HepG2 (cell line): ENCODE measurements around the gene CLIC1. TPM values are rescaled to one million over a fixed set of nuclear protein-coding genes. Genes with fewer than 3 reads are reported as not detected.

Source experiments
- ELK4 ChIP-seq: sonication (generic); formaldehyde crosslinking; IDR thresholded peaks from 2 replicates; pipeline ENCODE4 v1.9.0; 2021; ENCODE audit warnings: missing genetic modification reagents, borderline replicate concordance
- ERF ChIP-seq: IDR thresholded peaks from 2 replicates; pipeline ENCODE4 v1.6.1; 2018; ENCODE audit warnings: missing biosample characterization, missing genetic modification reagents
- KLF13 ChIP-seq: sonication (generic); formaldehyde crosslinking; IDR thresholded peaks from 2 replicates; pipeline ENCODE4 v1.4.0; 2020; ENCODE audit warnings: mild to moderate bottlenecking, missing genetic modification reagents
- MBD4 ChIP-seq: IDR thresholded peaks from 2 replicates; pipeline ENCODE4 v1.6.1; 2012; ENCODE audit warnings: low read length, inconsistent platforms, borderline replicate concordance
- NONO ChIP-seq, 2 experiments: fragments of 450-650 bp in 1 of 2; sonication (generic) in 1 of 2; formaldehyde crosslinking in 1 of 2; IDR thresholded peaks in 1 of 2; conservative IDR thresholded peaks in 1 of 2; 2 replicates each; pipeline versions ENCODE4 v1.6.1 to v1.8.0; 2017 to 2022; ENCODE audit warnings: mild to moderate bottlenecking in 1 of 2, missing genetic modification reagents in 1 of 2, moderate library complexity in 1 of 2
- PRMT3 ChIP-seq: sonication (generic); formaldehyde crosslinking; IDR thresholded peaks from 2 replicates; pipeline ENCODE4 v1.8.1; 2022; ENCODE audit warnings: low read depth, mild to moderate bottlenecking, moderate library complexity, missing genetic modification reagents, borderline replicate concordance
- SNRNP70 ChIP-seq: fragments of 200-400 bp; formaldehyde crosslinking; IDR thresholded peaks from 2 replicates; pipeline ENCODE4 v1.6.1; 2017; ENCODE audit warnings: mild to moderate bottlenecking, low read depth, low read length, moderate library complexity
- TP53 ChIP-seq: sonication (generic); formaldehyde crosslinking; conservative IDR thresholded peaks from 2 replicates; pipeline ENCODE4 v1.4.0; 2020; ENCODE audit warnings: missing genetic modification reagents
- ZC3H4 ChIP-seq: sonication (generic); formaldehyde crosslinking; IDR thresholded peaks from 2 replicates; pipeline ENCODE4 v1.4.0; 2020; ENCODE audit warnings: missing genetic modification reagents, borderline replicate concordance
- ZFX ChIP-seq: sonication (generic); formaldehyde crosslinking; IDR thresholded peaks from 2 replicates; pipeline ENCODE4 v1.4.0; 2020; ENCODE audit warnings: mild to moderate bottlenecking, low read depth, missing genetic modification reagents, moderate library complexity
- ZNF20 ChIP-seq: sonication (generic); formaldehyde crosslinking; IDR thresholded peaks from 2 replicates; pipeline ENCODE4 v1.4.0; 2020; ENCODE audit warnings: mild to moderate bottlenecking, moderate library complexity, missing genetic modification reagents
- ZNF431 ChIP-seq: sonication (generic); formaldehyde crosslinking; IDR thresholded peaks from 2 replicates; pipeline ENCODE4 v1.9.0; 2022; ENCODE audit warnings: missing genetic modification reagents, low read depth, mild to moderate bottlenecking, borderline replicate concordance
- ZNF441 ChIP-seq: sonication (generic); formaldehyde crosslinking; IDR thresholded peaks from 2 replicates; pipeline ENCODE4 v1.7.0; 2021; ENCODE audit warnings: missing genetic modification reagents, borderline replicate concordance
- ZNF670 ChIP-seq: sonication (generic); formaldehyde crosslinking; IDR thresholded peaks from 2 replicates; pipeline ENCODE4 v1.8.0; 2022; ENCODE audit warnings: mild to moderate bottlenecking, missing genetic modification reagents, borderline replicate concordance
- ZNF709 ChIP-seq: sonication (generic); formaldehyde crosslinking; IDR thresholded peaks from 2 replicates; pipeline ENCODE4 v1.5.0; 2020; ENCODE audit warnings: mild to moderate bottlenecking, missing genetic modification reagents
- ZNF839 ChIP-seq: sonication (generic); formaldehyde crosslinking; IDR thresholded peaks from 2 replicates; pipeline ENCODE4 v1.4.0; 2020; ENCODE audit warnings: missing genetic modification reagents, mild to moderate bottlenecking, borderline replicate concordance
- polyA plus RNA-seq, 8 experiments: library from polyadenylated mRNA; depleted of rRNA in 3 of 8; stranded (reverse) in 7 of 8; unstranded in 1 of 8; fragments of >200 nt; fragmentation: Illumina TruSeq in 4 of 8; extraction: Trizol in 4 of 8; gene quantifications; 2 replicates each; pipeline versions ENCODE4 v1.2.1 to v1.2.3, GENCODE V29; 2011 to 2016; ENCODE audit warnings: low read depth in 4 of 8, missing spikeins in 1 of 8, mixed read lengths in 1 of 8; ENCODE audit not compliant: insufficient read depth in 1 of 8
- total RNA-seq, 5 experiments: library from RNA; depleted of rRNA; stranded (reverse); fragments of >200 nt; fragmentation: Illumina TruSeq; extraction: Trizol; gene quantifications; 2 replicates each; pipeline ENCODE4 v1.2.3, GENCODE V29; 2016; ENCODE audit warnings: low read depth in 1 of 5
- TF ChIP-seq, protein P1 (sequence below): sonication (generic); formaldehyde crosslinking; IDR thresholded peaks from 2 replicates; pipeline ENCODE4 v1.5.1; 2020; ENCODE audit warnings: missing genetic modification reagents, mild to moderate bottlenecking, borderline replicate concordance
- TF ChIP-seq, protein P2 (sequence below): sonication (generic); formaldehyde crosslinking; IDR thresholded peaks from 2 replicates; pipeline ENCODE4 v1.5.1; 2020; ENCODE audit warnings: mild to moderate bottlenecking, missing genetic modification reagents, moderate library complexity
- TF ChIP-seq, protein P3 (sequence below): sonication (generic); formaldehyde crosslinking; IDR thresholded peaks from 2 replicates; pipeline ENCODE4 v1.5.1; 2020; ENCODE audit warnings: missing genetic modification reagents, mild to moderate bottlenecking, borderline replicate concordance

Gene CLIC1
- total and polyA plus RNA-seq, 2 of the 13 experiments (the other 11 are each of a cell fraction or from before 2014, with no cell fraction given): 602 to 891 TPM

DNA sequence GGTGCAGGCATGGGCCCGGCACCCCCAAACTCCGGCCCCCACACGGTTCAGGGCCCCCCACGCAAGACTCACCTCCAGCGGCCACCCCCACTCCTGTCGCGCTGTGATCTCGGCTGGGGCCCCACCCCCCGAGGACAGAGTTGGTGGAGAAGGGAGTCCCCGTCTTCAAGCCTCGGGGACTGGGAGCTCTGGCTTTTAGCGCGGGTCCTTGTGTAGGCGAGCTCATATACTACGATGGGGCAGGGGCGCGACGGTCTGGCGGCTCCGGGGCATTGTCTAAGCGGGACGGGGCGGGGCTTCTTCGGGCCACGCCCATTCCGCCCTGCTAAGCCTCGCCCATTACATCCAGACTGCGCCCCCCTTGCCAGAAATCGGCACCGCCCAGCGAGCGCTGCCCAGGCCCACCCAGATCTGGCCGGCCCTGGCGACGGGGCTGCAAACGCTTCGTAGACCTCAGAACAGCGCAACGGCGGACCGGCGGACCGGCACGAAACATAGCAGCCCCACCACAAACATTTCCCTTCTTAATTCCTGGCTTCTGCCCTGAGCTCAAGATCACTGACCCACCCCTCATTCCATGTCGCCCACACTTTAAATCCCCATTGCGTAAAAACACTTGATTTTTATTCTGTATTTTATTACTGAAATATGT, 6.2 kb downstream of the CLIC1 start (continued):
- TF ChIP-seq MBD4 (no peak), ERF (CRISPR knock-in tag) (peak; percentile 4; the same call in 1 of the 2 replicates), SNRNP70 (peak; percentile 82; the same call in 1 of the 2 replicates), KLF13 (CRISPR knock-in tag) (no peak), NONO (IDR thresholded peaks at IDR 0.05) (no peak), NONO (CRISPR knock-in tag; conservative IDR thresholded peaks at IDR 0.05) (peak; percentile 75; the same call in 1 of the 2 replicates), ZNF709 (peak; percentile 39; the same call in 1 of the 2 replicates), PRMT3 (CRISPR knock-in tag) (peak; percentile 94), ZNF20 (CRISPR knock-in tag) (no peak), ZNF839 (CRISPR knock-in tag) (no peak), ZNF441 (no peak), ZNF431 (CRISPR knock-in tag) (no peak; the same call in 1 of the 2 replicates), ZNF670 (CRISPR knock-in tag) (peak; percentile 65; the same call in 1 of the 2 replicates), ELK4 (CRISPR knock-in tag) (no peak), TP53 (CRISPR knock-in tag) (0 out of 2 replicates have a peak, but pooled peaks have one; percentile 2), ZFX (peak; percentile 28), ZC3H4 (CRISPR knock-in tag) (peak; percentile 56; the same call in 1 of the 2 replicates)
- TF ChIP-seq, protein P1, sequence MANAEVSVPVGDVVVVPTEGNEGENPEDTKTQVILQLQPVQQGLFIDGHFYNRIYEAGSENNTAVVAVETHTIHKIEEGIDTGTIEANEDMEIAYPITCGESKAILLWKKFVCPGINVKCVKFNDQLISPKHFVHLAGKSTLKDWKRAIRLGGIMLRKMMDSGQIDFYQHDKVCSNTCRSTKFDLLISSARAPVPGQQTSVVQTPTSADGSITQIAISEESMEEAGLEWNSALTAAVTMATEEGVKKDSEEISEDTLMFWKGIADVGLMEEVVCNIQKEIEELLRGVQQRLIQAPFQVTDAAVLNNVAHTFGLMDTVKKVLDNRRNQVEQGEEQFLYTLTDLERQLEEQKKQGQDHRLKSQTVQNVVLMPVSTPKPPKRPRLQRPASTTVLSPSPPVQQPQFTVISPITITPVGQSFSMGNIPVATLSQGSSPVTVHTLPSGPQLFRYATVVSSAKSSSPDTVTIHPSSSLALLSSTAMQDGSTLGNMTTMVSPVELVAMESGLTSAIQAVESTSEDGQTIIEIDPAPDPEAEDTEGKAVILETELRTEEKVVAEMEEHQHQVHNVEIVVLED (CRISPR knock-in tag): peak; percentile 23; the same call in 1 of the 2 replicates
- TF ChIP-seq, protein P2, sequence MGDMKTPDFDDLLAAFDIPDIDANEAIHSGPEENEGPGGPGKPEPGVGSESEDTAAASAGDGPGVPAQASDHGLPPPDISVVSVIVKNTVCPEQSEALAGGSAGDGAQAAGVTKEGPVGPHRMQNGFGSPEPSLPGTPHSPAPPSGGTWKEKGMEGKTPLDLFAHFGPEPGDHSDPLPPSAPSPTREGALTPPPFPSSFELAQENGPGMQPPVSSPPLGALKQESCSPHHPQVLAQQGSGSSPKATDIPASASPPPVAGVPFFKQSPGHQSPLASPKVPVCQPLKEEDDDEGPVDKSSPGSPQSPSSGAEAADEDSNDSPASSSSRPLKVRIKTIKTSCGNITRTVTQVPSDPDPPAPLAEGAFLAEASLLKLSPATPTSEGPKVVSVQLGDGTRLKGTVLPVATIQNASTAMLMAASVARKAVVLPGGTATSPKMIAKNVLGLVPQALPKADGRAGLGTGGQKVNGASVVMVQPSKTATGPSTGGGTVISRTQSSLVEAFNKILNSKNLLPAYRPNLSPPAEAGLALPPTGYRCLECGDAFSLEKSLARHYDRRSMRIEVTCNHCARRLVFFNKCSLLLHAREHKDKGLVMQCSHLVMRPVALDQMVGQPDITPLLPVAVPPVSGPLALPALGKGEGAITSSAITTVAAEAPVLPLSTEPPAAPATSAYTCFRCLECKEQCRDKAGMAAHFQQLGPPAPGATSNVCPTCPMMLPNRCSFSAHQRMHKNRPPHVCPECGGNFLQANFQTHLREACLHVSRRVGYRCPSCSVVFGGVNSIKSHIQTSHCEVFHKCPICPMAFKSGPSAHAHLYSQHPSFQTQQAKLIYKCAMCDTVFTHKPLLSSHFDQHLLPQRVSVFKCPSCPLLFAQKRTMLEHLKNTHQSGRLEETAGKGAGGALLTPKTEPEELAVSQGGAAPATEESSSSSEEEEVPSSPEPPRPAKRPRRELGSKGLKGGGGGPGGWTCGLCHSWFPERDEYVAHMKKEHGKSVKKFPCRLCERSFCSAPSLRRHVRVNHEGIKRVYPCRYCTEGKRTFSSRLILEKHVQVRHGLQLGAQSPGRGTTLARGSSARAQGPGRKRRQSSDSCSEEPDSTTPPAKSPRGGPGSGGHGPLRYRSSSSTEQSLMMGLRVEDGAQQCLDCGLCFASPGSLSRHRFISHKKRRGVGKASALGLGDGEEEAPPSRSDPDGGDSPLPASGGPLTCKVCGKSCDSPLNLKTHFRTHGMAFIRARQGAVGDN (CRISPR knock-in tag): peak; percentile 87
- TF ChIP-seq, protein P3, sequence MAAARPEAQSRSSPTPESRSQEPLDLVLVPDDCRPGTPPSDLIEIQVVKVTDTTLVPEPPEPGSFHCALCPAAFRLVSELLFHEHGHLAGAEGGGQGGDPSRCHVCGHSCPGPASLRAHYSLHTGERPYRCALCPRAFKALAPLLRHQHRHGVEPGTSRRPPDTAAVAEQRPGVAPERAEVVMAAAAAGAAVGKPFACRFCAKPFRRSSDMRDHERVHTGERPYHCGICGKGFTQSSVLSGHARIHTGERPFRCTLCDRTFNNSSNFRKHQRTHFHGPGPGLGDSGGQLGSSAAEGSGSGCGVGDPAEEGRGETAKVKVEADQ: peak; percentile 82
